Measurements from ENCODE around the gene GPR158.

The GPR158 gene

GRCh38 chr10:25556457-25556856 is 381.7 kb downstream of the GPR158 start:
- in situ Hi-C loops (cut with HindIII; ENCODE audit: low sequenced_read_pairs), result no loop called here
- H3K4me3 ChIP-seq (ENCODE audit: low read depth, low read length), result no peak overlapping the region
- peak; percentile 93 for DNase-seq (ENCODE audit: low read depth, low spot score)
- TF ChIP-seq, protein P1, sequence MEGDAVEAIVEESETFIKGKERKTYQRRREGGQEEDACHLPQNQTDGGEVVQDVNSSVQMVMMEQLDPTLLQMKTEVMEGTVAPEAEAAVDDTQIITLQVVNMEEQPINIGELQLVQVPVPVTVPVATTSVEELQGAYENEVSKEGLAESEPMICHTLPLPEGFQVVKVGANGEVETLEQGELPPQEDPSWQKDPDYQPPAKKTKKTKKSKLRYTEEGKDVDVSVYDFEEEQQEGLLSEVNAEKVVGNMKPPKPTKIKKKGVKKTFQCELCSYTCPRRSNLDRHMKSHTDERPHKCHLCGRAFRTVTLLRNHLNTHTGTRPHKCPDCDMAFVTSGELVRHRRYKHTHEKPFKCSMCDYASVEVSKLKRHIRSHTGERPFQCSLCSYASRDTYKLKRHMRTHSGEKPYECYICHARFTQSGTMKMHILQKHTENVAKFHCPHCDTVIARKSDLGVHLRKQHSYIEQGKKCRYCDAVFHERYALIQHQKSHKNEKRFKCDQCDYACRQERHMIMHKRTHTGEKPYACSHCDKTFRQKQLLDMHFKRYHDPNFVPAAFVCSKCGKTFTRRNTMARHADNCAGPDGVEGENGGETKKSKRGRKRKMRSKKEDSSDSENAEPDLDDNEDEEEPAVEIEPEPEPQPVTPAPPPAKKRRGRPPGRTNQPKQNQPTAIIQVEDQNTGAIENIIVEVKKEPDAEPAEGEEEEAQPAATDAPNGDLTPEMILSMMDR (IDR thresholded peaks at IDR 0.05; ENCODE audit: low read depth, low read length), result no peak

DNA sequence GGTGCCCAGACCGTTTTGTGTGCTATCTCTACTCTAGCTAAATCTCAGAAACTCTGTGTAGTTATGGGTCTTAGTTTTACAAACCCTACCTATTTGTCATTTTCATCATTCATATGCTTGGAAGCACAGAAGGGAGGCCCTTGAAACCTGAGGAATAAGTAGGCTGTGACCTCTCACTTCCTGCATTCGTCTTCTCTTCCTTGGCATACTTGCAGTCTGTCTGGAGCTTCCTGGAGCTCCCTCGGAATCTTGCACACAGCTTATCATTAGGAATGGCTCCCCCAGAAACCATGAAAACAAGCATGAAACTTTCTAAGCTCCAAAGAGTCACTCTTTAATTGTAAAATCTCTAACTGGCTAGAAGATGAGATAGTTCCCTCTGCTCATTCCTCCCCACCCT is 382.3 kb downstream of the GPR158 start:
- no peak overlapping the region for H3K4me3 ChIP-seq (ENCODE audit: low read depth, low read length)
- TF ChIP-seq, protein P1 (IDR thresholded peaks at IDR 0.05; ENCODE audit: low read depth, low read length), result no peak
- in situ Hi-C loops (cut with HindIII; ENCODE audit: low sequenced_read_pairs), result no loop called here
- DNase-seq (ENCODE audit: low read depth, low spot score), result no peak

DNA sequence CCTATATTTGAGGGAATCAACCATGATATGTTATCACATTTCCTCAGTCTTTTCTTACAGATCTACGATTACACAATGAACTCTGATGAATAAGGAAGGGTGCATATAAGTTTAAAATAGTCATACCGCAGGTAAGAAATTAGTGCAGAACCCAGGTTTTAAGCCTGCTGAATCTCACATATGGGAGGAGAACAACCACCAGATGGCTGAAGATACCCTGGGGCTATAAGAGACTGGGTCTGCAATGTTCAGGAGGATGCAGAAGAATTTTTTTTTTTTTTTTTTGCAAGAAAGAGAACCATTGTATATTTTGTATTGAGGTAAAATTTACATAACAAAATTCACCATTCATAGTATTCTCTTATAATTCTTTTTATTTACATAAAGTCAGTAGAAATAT is 387.0 kb downstream of the GPR158 start:
- TF ChIP-seq, protein P1 (IDR thresholded peaks at IDR 0.05; ENCODE audit: low read depth, low read length), result no peak
- in situ Hi-C loops (cut with HindIII; ENCODE audit: low sequenced_read_pairs), result no loop called here
- H3K4me3 ChIP-seq (ENCODE audit: low read depth, low read length), result no peak overlapping the region
- DNase-seq (ENCODE audit: low read depth, low spot score), result no peak

GRCh38 chr10:25562547-25562946 is 387.7 kb downstream of the GPR158 start:
- TF ChIP-seq, protein P1 (IDR thresholded peaks at IDR 0.05; ENCODE audit: low read depth, low read length), result no peak
- DNase-seq (ENCODE audit: low read depth, low spot score), result no peak
- in situ Hi-C loops (cut with HindIII; ENCODE audit: low sequenced_read_pairs), result no loop called here
- no peak overlapping the region for H3K4me3 ChIP-seq (ENCODE audit: low read depth, low read length)

- in situ Hi-C loops (cut with HindIII; ENCODE audit: low sequenced_read_pairs), result no loop called here
- no peak overlapping the region for H3K4me3 ChIP-seq (ENCODE audit: low read depth, low read length)
- TF ChIP-seq, protein P1 (IDR thresholded peaks at IDR 0.05; ENCODE audit: low read depth, low read length), result no peak
- DNase-seq (ENCODE audit: low read depth, low spot score), result no peak
Observed at GRCh38 chr10:25564351-25564750, 389.6 kb downstream of the GPR158 start.

DNA sequence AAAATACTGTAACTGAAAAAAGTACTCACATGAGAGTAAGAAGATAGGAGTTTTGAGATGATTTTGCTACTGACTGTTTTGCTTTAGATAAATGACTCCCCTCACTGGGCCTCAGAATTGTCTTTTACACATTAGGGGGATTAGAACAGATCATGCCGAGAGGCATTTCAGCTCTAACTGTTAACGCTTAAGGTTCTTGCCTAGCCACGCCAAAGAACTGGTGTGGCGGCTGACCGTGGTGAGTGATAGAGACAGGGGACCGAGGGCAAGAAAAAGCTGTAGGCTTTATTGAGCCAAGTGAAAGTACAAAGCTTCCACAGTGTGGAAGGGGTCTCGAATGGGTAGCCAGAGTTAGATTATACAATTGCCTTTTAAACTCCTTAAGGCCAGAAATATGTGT is 390.8 kb downstream of the GPR158 start:
- TF ChIP-seq, protein P1 (IDR thresholded peaks at IDR 0.05; ENCODE audit: low read depth, low read length), result no peak

GRCh38 chr10:25573316-25573715 is 398.5 kb downstream of the GPR158 start:
- in situ Hi-C loops (cut with HindIII; ENCODE audit: low sequenced_read_pairs), result no loop called here
- DNase-seq (ENCODE audit: low read depth, low spot score), result no peak
- TF ChIP-seq, protein P1 (IDR thresholded peaks at IDR 0.05; ENCODE audit: low read depth, low read length), result no peak

More for the DNA sequence above, 390.8 kb downstream of the GPR158 start:
- no peak for DNase-seq (ENCODE audit: low read depth, low spot score)
- in situ Hi-C loops (cut with HindIII; ENCODE audit: low sequenced_read_pairs), result no loop called here
- no peak overlapping the region for H3K4me3 ChIP-seq (ENCODE audit: low read depth, low read length)

More at GRCh38 chr10:25573316-25573715, 398.5 kb downstream of the GPR158 start:
- H3K4me3 ChIP-seq (ENCODE audit: low read depth, low read length), result no peak overlapping the region
